GOT3 (cell line): ENCODE data around the gene PAPPA2.
"Not testable (repeated sequence)": the region's sequence is repeated elsewhere in the genome, so short reads cannot be mapped to it uniquely, and the experiment has no call there.

Experiments used
- DNase-seq: peaks from one replicate; lab custom pipeline; 2025; ENCODE audit warnings: mixed read lengths; lab: John Stamatoyannopoulos, UW

Gene PAPPA2

GRCh38 chr1:176462674-176463378 lies at the start of gene PAPPA2:
Gene PAPPA2 (plus strand): TSS chr1:176463175. CDS start chr1:176556323, 93,148 bp downstream.
- no peak for DNase-seq

- no peak for DNase-seq
Measured at GRCh38 chr1:176416777-176417176, 46.2 kb upstream of the PAPPA2 start.

GRCh38 chr1:176419608-176420007 lies 43.4 kb upstream of the PAPPA2 start:
- not testable (repeated sequence) for DNase-seq

GRCh38 chr1:176434234-176434633 lies 28.7 kb upstream of the PAPPA2 start:
- DNase-seq, result no peak

GRCh38 chr1:176436251-176436650 lies 26.7 kb upstream of the PAPPA2 start:
- DNase-seq, result no peak

GRCh38 chr1:176440176-176440575 lies 22.8 kb upstream of the PAPPA2 start:
- no peak for DNase-seq

- no peak for DNase-seq
Measured at GRCh38 chr1:176444286-176444685, 18.7 kb upstream of the PAPPA2 start.

GRCh38 chr1:176445402-176445801 lies 17.6 kb upstream of the PAPPA2 start:
- DNase-seq, result no peak

- DNase-seq, result no peak
Measured at GRCh38 chr1:176448340-176448739, 14.6 kb upstream of the PAPPA2 start.

GRCh38 chr1:176450526-176450925 lies 12.4 kb upstream of the PAPPA2 start:
- no peak for DNase-seq

GRCh38 chr1:176451741-176452140 lies 11.2 kb upstream of the PAPPA2 start:
- not testable (repeated sequence) for DNase-seq

GRCh38 chr1:176456795-176457194 lies 6.2 kb upstream of the PAPPA2 start:
- no peak for DNase-seq

- DNase-seq, result no peak
Measured at GRCh38 chr1:176460544-176461336, 2.2 kb upstream of the PAPPA2 start.

GRCh38 chr1:176461576-176461975 lies 1.4 kb upstream of the PAPPA2 start:
- DNase-seq, result no peak

- no peak for DNase-seq
Measured at GRCh38 chr1:176466514-176466913, 3.5 kb downstream of the PAPPA2 start.

- DNase-seq, result no peak
Measured at GRCh38 chr1:176469450-176470010, 6.6 kb downstream of the PAPPA2 start.

GRCh38 chr1:176471338-176472121 lies 8.6 kb downstream of the PAPPA2 start:
- no peak for DNase-seq

GRCh38 chr1:176479971-176480370 lies 17.0 kb downstream of the PAPPA2 start:
- no peak for DNase-seq

GRCh38 chr1:176480750-176481149 lies 17.8 kb downstream of the PAPPA2 start:
- no peak for DNase-seq

GRCh38 chr1:176485083-176485482 lies 22.1 kb downstream of the PAPPA2 start:
- DNase-seq, result no peak

GRCh38 chr1:176494436-176494835 lies 31.5 kb downstream of the PAPPA2 start:
- DNase-seq, result no peak

- DNase-seq, result no peak
Measured at GRCh38 chr1:176499671-176500070, 36.7 kb downstream of the PAPPA2 start.
